Activated CD4-positive, alpha-beta T cell treated with anti-CD3 and anti-CD28 coated beads, Interleukin-2, amount 50 U/mL, for 48 hours (primary cell): ENCODE data around the gene KRTAP12-4.

ENCODE experiments used
- DNase-seq, 2 experiments: peaks; one replicate each; pipeline ENCODE4 v3.0.0-alpha.2; 2020

The KRTAP12-4 gene

GRCh38 chr21:44606495-44606894 lies 48.0 kb downstream of the KRTAP12-4 start:
- DNase-seq = no peak
